ENCODE results near the gene CSF2. TPM values are rescaled to one million over a fixed set of nuclear protein-coding genes. Genes with fewer than 3 reads are reported as not detected.

CSF2 gene
- polyA plus RNA-seq, 1 donor (not counting 4 experiments of a cell fraction or from before 2014, with no cell fraction given) = 7.2 TPM

GRCh38 chr5:132076202-132076830, 2.7 kb downstream of the CSF2 start:
- FAIRE-seq (no peak), DNase-seq (ENCODE audit: low read depth, low spot score) (no peak)
- Histone ChIP-seq H3K9me1 (ENCODE audit: control insufficient read depth, extremely low read depth, insufficient read depth, low read length) (no peaks in the 10 kb centered on the region), H3K4me3 (ENCODE audit: control insufficient read depth in 2 of 3, extremely low read depth in 1 of 3, insufficient read depth in 2 of 3, low read depth in 1 of 3, low read length in 3 of 3) (no peak overlapping the region), H3K9me3 (ENCODE audit: control insufficient read depth, low read depth, low read length) (no peaks in the 10 kb centered on the region), H3K9ac (ENCODE audit: control insufficient read depth, extremely low read depth, insufficient read depth, low read length) (no peak overlapping the region), H3K4me2 (ENCODE audit: control insufficient read depth, extremely low read depth, insufficient read depth, low read depth, low read length) (no peak overlapping the region), H4K20me1 (ENCODE audit: control insufficient read depth, extremely low read depth, insufficient read depth, low read length) (no peaks in the 10 kb centered on the region), H3K27me3 (ENCODE audit: control insufficient read depth, extremely low read depth, insufficient read depth, low read length) (peaks cover 10% of the 10 kb centered on the region), H2AFZ (ENCODE audit: control insufficient read depth, low read length) (no peak overlapping the region), H3K27ac (ENCODE audit: control insufficient read depth, insufficient read depth, low read length) (no peak overlapping the region), H3K4me1 (ENCODE audit: control insufficient read depth, extremely low read depth, insufficient read depth, low read length) (peaks cover 35% of the 10 kb centered on the region), H3K36me3 (ENCODE audit: control insufficient read depth in 2 of 2, extremely low read depth in 1 of 2, insufficient read depth in 2 of 2, low read length in 2 of 2) (peaks cover 0 to 2% of the 10 kb centered on the region in 2 experiments), H3K79me2 (ENCODE audit: control insufficient read depth, insufficient read depth, low read length) (no peaks in the 10 kb centered on the region)
- dilution Hi-C loops (cut with MboI; ENCODE audit: extremely low pct_ligation_motif_present, low sequenced_read_pairs) = no loop called here
- TF ChIP-seq EZH2 (IDR thresholded peaks at IDR 0.05; ENCODE audit: low read length) (no peak), CTCF (optimal IDR thresholded peaks at IDR 0.05 in 1 of 3, IDR thresholded peaks at IDR 0.05 in 1 of 3, conservative IDR thresholded peaks at IDR 0.05 in 1 of 3; ENCODE audit: extremely low read depth in 1 of 3, insufficient read depth in 2 of 3, low read length in 3 of 3) (no peak)

GRCh38 chr5:132076983-132077382, 3.4 kb downstream of the CSF2 start:
- Histone ChIP-seq H3K36me3 (ENCODE audit: control insufficient read depth in 2 of 2, extremely low read depth in 1 of 2, insufficient read depth in 2 of 2, low read length in 2 of 2) (peaks cover 0 to 2% of the 10 kb centered on the region in 2 experiments), H3K4me3 (ENCODE audit: control insufficient read depth in 2 of 3, extremely low read depth in 1 of 3, insufficient read depth in 2 of 3, low read depth in 1 of 3, low read length in 3 of 3) (no peak overlapping the region), H3K4me1 (ENCODE audit: control insufficient read depth, extremely low read depth, insufficient read depth, low read length) (peaks cover 35% of the 10 kb centered on the region), H3K9me1 (ENCODE audit: control insufficient read depth, extremely low read depth, insufficient read depth, low read length) (no peaks in the 10 kb centered on the region), H4K20me1 (ENCODE audit: control insufficient read depth, extremely low read depth, insufficient read depth, low read length) (no peaks in the 10 kb centered on the region), H3K79me2 (ENCODE audit: control insufficient read depth, insufficient read depth, low read length) (no peaks in the 10 kb centered on the region), H3K4me2 (ENCODE audit: control insufficient read depth, extremely low read depth, insufficient read depth, low read depth, low read length) (no peak overlapping the region), H3K9ac (ENCODE audit: control insufficient read depth, extremely low read depth, insufficient read depth, low read length) (no peak overlapping the region), H3K27me3 (ENCODE audit: control insufficient read depth, extremely low read depth, insufficient read depth, low read length) (peaks cover 6% of the 10 kb centered on the region), H3K27ac (ENCODE audit: control insufficient read depth, insufficient read depth, low read length) (no peak overlapping the region), H2AFZ (ENCODE audit: control insufficient read depth, low read length) (no peak overlapping the region), H3K9me3 (ENCODE audit: control insufficient read depth, low read depth, low read length) (no peaks in the 10 kb centered on the region)
- DNase-seq (ENCODE audit: low read depth, low spot score) (no peak), FAIRE-seq (no peak)
- TF ChIP-seq CTCF (optimal IDR thresholded peaks at IDR 0.05 in 1 of 3, IDR thresholded peaks at IDR 0.05 in 1 of 3, conservative IDR thresholded peaks at IDR 0.05 in 1 of 3; ENCODE audit: extremely low read depth in 1 of 3, insufficient read depth in 2 of 3, low read length in 3 of 3) (no peak), EZH2 (IDR thresholded peaks at IDR 0.05; ENCODE audit: low read length) (no peak)
- dilution Hi-C loops (cut with MboI; ENCODE audit: extremely low pct_ligation_motif_present, low sequenced_read_pairs) = no loop called here

Data from keratinocyte (primary cell).